HG03457 (cell line): ENCODE measurements around the gene TNFRSF1B.
"Not testable (repeated sequence)": the region's sequence is repeated elsewhere in the genome, so short reads cannot be mapped to it uniquely, and the experiment has no call there.

Source experiments
- ATAC-seq: cut with Tn5 transposase; IDR thresholded peaks from one replicate; pipeline ENCODE4 v1.9.1; 2021; ENCODE audit warnings: moderate number of reproducible peaks; ENCODE audit not compliant: unreplicated experiment

TNFRSF1B gene

GRCh38 chr1:12209495-12209832, 42.7 kb downstream of the TNFRSF1B start:
- ATAC-seq = no peak

- ATAC-seq = no peak
Observed at GRCh38 chr1:12215118-12215961, 48.5 kb downstream of the TNFRSF1B start.

- no peak for ATAC-seq
Observed at GRCh38 chr1:12219800-12220199, 53.0 kb downstream of the TNFRSF1B start.

GRCh38 chr1:12220890-12221289, 54.1 kb downstream of the TNFRSF1B start:
- no peak for ATAC-seq

- not testable (repeated sequence) for ATAC-seq
Observed at GRCh38 chr1:12222700-12223099, 55.9 kb downstream of the TNFRSF1B start.

- ATAC-seq = not testable (repeated sequence)
Observed at GRCh38 chr1:12224092-12224491, 57.3 kb downstream of the TNFRSF1B start.

GRCh38 chr1:12228979-12229378, 62.2 kb downstream of the TNFRSF1B start:
- ATAC-seq = no peak

- ATAC-seq = no peak
Observed at GRCh38 chr1:12229386-12229834, 62.6 kb downstream of the TNFRSF1B start.

GRCh38 chr1:12229835-12230548, 63.2 kb downstream of the TNFRSF1B start, which contains the start of gene VPS13D:
TSS of gene VPS13D (plus strand) at chr1:12230030. CDS start at chr1:12234267, 4,237 bp downstream.
- no peak for ATAC-seq

GRCh38 chr1:12230549-12231275, 63.9 kb downstream of the TNFRSF1B start:
- no peak for ATAC-seq

GRCh38 chr1:12231276-12231595, 64.4 kb downstream of the TNFRSF1B start:
- ATAC-seq = no peak

- ATAC-seq = no peak
Observed at GRCh38 chr1:12232221-12232620, 65.4 kb downstream of the TNFRSF1B start.

- no peak for ATAC-seq
Observed at GRCh38 chr1:12244078-12244477, 77.3 kb downstream of the TNFRSF1B start.

GRCh38 chr1:12244585-12244984, 77.8 kb downstream of the TNFRSF1B start:
- no peak for ATAC-seq

- no peak for ATAC-seq
Observed at GRCh38 chr1:12245116-12245515, 78.3 kb downstream of the TNFRSF1B start.

GRCh38 chr1:12245733-12246132, 78.9 kb downstream of the TNFRSF1B start:
- ATAC-seq = no peak

GRCh38 chr1:12246584-12246983, 79.8 kb downstream of the TNFRSF1B start:
- no peak for ATAC-seq

- ATAC-seq = no peak
Observed at GRCh38 chr1:12249181-12249580, 82.4 kb downstream of the TNFRSF1B start.

GRCh38 chr1:12249748-12250147, 83.0 kb downstream of the TNFRSF1B start:
- no peak for ATAC-seq

- ATAC-seq = no peak
Observed at GRCh38 chr1:12251442-12251841, 84.7 kb downstream of the TNFRSF1B start.

GRCh38 chr1:12255913-12256312, 89.1 kb downstream of the TNFRSF1B start:
- ATAC-seq = no peak

GRCh38 chr1:12258272-12258671, 91.5 kb downstream of the TNFRSF1B start:
- ATAC-seq = no peak
